Trophoblast cell (in vitro differentiated cells and primary cell): ENCODE results near the gene GNL3L.

Experiments used
- DNase-seq, 2 donors: peaks; one replicate each; pipeline ENCODE4 v3.0.0-alpha.2; 2016
- H2AFZ ChIP-seq: 2 replicates; pipeline ENCODE4 v1.6.1; 2013; ENCODE audit warnings: low read length, moderate library complexity, mild to moderate bottlenecking; ENCODE audit not compliant: insufficient read depth, poor library complexity
- H2AK5ac ChIP-seq: 2 replicates; pipeline ENCODE4 v1.6.1; 2013; ENCODE audit warnings: mild to moderate bottlenecking, low read length
- H2BK120ac ChIP-seq: 2 replicates; pipeline ENCODE4 v1.6.1; 2013; ENCODE audit warnings: low read length, mild to moderate bottlenecking, moderate library complexity; ENCODE audit not compliant: insufficient read depth, poor library complexity
- H2BK12ac ChIP-seq: 2 replicates; pipeline ENCODE4 v1.6.1; 2013; ENCODE audit warnings: mild to moderate bottlenecking, low read length, moderate library complexity
- H2BK5ac ChIP-seq: 2 replicates; pipeline ENCODE4 v1.6.1; 2013; ENCODE audit warnings: low read length, low read depth, moderate library complexity, mild to moderate bottlenecking; ENCODE audit not compliant: poor library complexity
- H3K14ac ChIP-seq: 2 replicates; pipeline ENCODE4 v1.6.1; 2013; ENCODE audit warnings: mild to moderate bottlenecking, low read length
- H3K18ac ChIP-seq: 2 replicates; pipeline ENCODE4 v1.6.1; 2013; ENCODE audit warnings: mild to moderate bottlenecking, low read length
- H3K23ac ChIP-seq: 2 replicates; pipeline ENCODE4 v1.6.1; 2013; ENCODE audit warnings: low read length
- H3K27ac ChIP-seq: 2 replicates; pipeline ENCODE4 v1.5.1; 2013; ENCODE audit warnings: low read depth, mild to moderate bottlenecking, inconsistent platforms, low read length, moderate library complexity
- H3K27me3 ChIP-seq: 2 replicates; pipeline ENCODE4 v1.6.1; 2013; ENCODE audit warnings: inconsistent platforms, mild to moderate bottlenecking, low read length, moderate library complexity; ENCODE audit not compliant: insufficient read depth
- H3K36me3 ChIP-seq, 2 experiments: 1 replicate in 1 of 2; 2 replicates in 1 of 2; pipeline ENCODE4 v1.6.1; 2013; ENCODE audit warnings: low read length in 2 of 2, mild to moderate bottlenecking in 2 of 2, moderate library complexity in 1 of 2; ENCODE audit not compliant: insufficient read depth in 2 of 2, control insufficient read depth in 1 of 2
- H3K4ac ChIP-seq: 2 replicates; pipeline ENCODE4 v1.6.1; 2013; ENCODE audit warnings: low read depth, mild to moderate bottlenecking, low read length, moderate library complexity
- H3K4me1 ChIP-seq, 2 experiments: 1 replicate in 1 of 2; 2 replicates in 1 of 2; pipeline ENCODE4 v1.6.1; 2013; ENCODE audit warnings: low read length in 2 of 2, mild to moderate bottlenecking in 2 of 2, moderate library complexity in 1 of 2; ENCODE audit not compliant: insufficient read depth in 2 of 2, control insufficient read depth in 1 of 2
- H3K4me2 ChIP-seq: 2 replicates; pipeline ENCODE4 v1.6.1; 2013; ENCODE audit warnings: inconsistent platforms, mild to moderate bottlenecking, low read length, moderate library complexity
- H3K4me3 ChIP-seq: 2 replicates; pipeline ENCODE4 v1.5.1; 2013; ENCODE audit warnings: mild to moderate bottlenecking, low read depth, low read length, inconsistent platforms
- H3K79me1 ChIP-seq: one replicate; pipeline ENCODE4 v1.6.1; 2013; ENCODE audit warnings: low read length
- H3K79me2 ChIP-seq: 2 replicates; pipeline ENCODE4 v1.6.1; 2013; ENCODE audit warnings: low read length, mild to moderate bottlenecking; ENCODE audit not compliant: control insufficient read depth, insufficient read depth, poor library complexity
- H3K9ac ChIP-seq: 2 replicates; pipeline ENCODE4 v1.6.1; 2013; ENCODE audit warnings: mild to moderate bottlenecking, low read length
- H3K9me3 ChIP-seq: 2 replicates; pipeline ENCODE4 v1.6.1; 2013; ENCODE audit warnings: low read depth, mild to moderate bottlenecking, control low read depth, inconsistent platforms, low read length; ENCODE audit not compliant: insufficient read depth
- H4K12ac ChIP-seq: 2 replicates; pipeline ENCODE4 v1.6.1; 2013; ENCODE audit warnings: low read depth, mild to moderate bottlenecking, low read length, moderate library complexity
- H4K8ac ChIP-seq: 2 replicates; pipeline ENCODE4 v1.6.1; 2013; ENCODE audit warnings: low read depth, mild to moderate bottlenecking, low read length, moderate library complexity
- H4K91ac ChIP-seq: one replicate; pipeline ENCODE4 v1.6.1; 2013; ENCODE audit warnings: low read depth, mild to moderate bottlenecking, low read length, moderate library complexity
- WGBS: extraction: QIAGEN DNeasy Blood & Tissue Kit; methylation state at CpG from one replicate; pipeline ENCODE4 v1.1.7; 2013; ENCODE audit warnings: missing lambda C conversion rate; ENCODE audit not compliant: insufficient read length, insufficient coverage; ENCODE audit errors: extremely low coverage; 5-methylcytosine and 5-hydroxymethylcytosine counted together

Gene GNL3L

GRCh38 chrX:54560411-54560810 lies 30.4 kb downstream of the GNL3L start:
- Histone ChIP-seq H3K14ac (no peak overlapping the region), H3K18ac (no peak overlapping the region), H3K4me2 (no peak overlapping the region), H3K9me3 (no peaks in the 10 kb centered on the region), H3K36me3 (peaks cover 40 to 53% of the 10 kb centered on the region in 2 experiments), H2AFZ (no peak overlapping the region), H3K27me3 (no peaks in the 10 kb centered on the region), H2BK5ac (no peak overlapping the region), H4K91ac (no peak overlapping the region), H2BK12ac (no peak overlapping the region), H3K23ac (no peak overlapping the region), H4K12ac (no peak overlapping the region), H3K4ac (no peak overlapping the region), H3K4me3 (no peak overlapping the region), H3K79me2 (no peaks in the 10 kb centered on the region), H2BK120ac (no peak overlapping the region), H3K79me1 (no peaks in the 10 kb centered on the region), H3K27ac (no peak overlapping the region), H3K4me1 (no peaks in the 10 kb centered on the region), H3K9ac (no peak overlapping the region), H4K8ac (no peak overlapping the region), H2AK5ac (no peak overlapping the region)
- WGBS = no CpG with 5 or more reads among the region's 11 CpGs
- DNase-seq = no peak

GRCh38 chrX:54561622-54562021 lies 31.6 kb downstream of the GNL3L start:
- WGBS = no CpG with 5 or more reads among the region's 1 CpG
- H3K79me2 ChIP-seq = no peaks in the 10 kb centered on the region
- no peak overlapping the region for H2BK12ac ChIP-seq
- no peak overlapping the region for H2BK120ac ChIP-seq
- no peak overlapping the region for H4K91ac ChIP-seq
- no peak overlapping the region for H2BK5ac ChIP-seq
- H3K4ac ChIP-seq = no peak overlapping the region
- no peaks in the 10 kb centered on the region for H3K9me3 ChIP-seq
- no peak overlapping the region for H4K12ac ChIP-seq
- H3K14ac ChIP-seq = no peak overlapping the region
- no peak overlapping the region for H3K27ac ChIP-seq
- H3K23ac ChIP-seq = no peak overlapping the region
- DNase-seq = no peak
- H3K27me3 ChIP-seq = no peaks in the 10 kb centered on the region
- H2AFZ ChIP-seq = no peak overlapping the region
- no peak overlapping the region for H3K4me2 ChIP-seq
- H2AK5ac ChIP-seq = no peak overlapping the region
- no peaks in the 10 kb centered on the region for H3K4me1 ChIP-seq
- no peak overlapping the region for H4K8ac ChIP-seq
- H3K79me1 ChIP-seq = no peaks in the 10 kb centered on the region
- H3K36me3 ChIP-seq = peaks cover 33 to 45% of the 10 kb centered on the region in 2 experiments
- H3K4me3 ChIP-seq = no peak overlapping the region
- H3K18ac ChIP-seq = no peak overlapping the region
- no peak overlapping the region for H3K9ac ChIP-seq

DNA sequence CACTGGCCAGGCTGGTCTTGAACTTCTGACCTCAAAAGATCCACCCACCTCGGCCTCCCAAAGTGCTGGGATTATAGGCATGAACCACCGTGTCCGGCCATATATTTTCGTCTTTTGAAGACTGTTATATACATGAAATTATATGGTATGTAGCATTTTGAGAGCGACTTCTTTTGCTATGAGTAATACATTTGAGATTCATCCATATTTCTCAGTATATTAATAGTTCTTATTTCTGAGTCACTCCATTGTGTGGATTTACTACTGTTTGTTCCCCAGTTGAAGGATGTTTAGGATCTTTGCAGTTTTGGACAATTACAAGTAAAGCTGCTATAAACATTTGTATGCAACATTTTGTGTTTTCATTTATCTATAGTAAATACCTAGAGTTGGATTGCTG lies 34.9 kb downstream of the GNL3L start:
- Histone ChIP-seq H4K8ac (no peak overlapping the region), H2AK5ac (no peak overlapping the region), H3K4ac (no peak overlapping the region), H3K27ac (no peak overlapping the region), H3K36me3 (peaks cover 21 to 24% of the 10 kb centered on the region in 2 experiments), H3K4me1 (no peaks in the 10 kb centered on the region), H3K18ac (no peak overlapping the region), H3K79me1 (no peaks in the 10 kb centered on the region), H2BK12ac (no peak overlapping the region), H4K91ac (no peak overlapping the region), H2BK120ac (no peak overlapping the region), H2AFZ (no peak overlapping the region), H3K79me2 (no peaks in the 10 kb centered on the region), H3K27me3 (no peaks in the 10 kb centered on the region), H3K14ac (no peak overlapping the region), H3K9ac (no peak overlapping the region), H3K9me3 (no peaks in the 10 kb centered on the region), H2BK5ac (no peak overlapping the region), H3K4me2 (no peak overlapping the region), H3K23ac (no peak overlapping the region), H4K12ac (no peak overlapping the region), H3K4me3 (no peak overlapping the region)
- WGBS = no CpG with 5 or more reads among the region's 5 CpGs
- DNase-seq = no peak

GRCh38 chrX:54570332-54570731 lies 40.3 kb downstream of the GNL3L start:
- H2AK5ac ChIP-seq = no peak overlapping the region

More at GRCh38 chrX:54570332-54570731, 40.3 kb downstream of the GNL3L start:
- H3K18ac ChIP-seq = no peak overlapping the region
- H4K91ac ChIP-seq = no peak overlapping the region
- H3K36me3 ChIP-seq = peaks cover 1% of the 10 kb centered on the region in 2 experiments
- no peak overlapping the region for H3K4me3 ChIP-seq
- no peak overlapping the region for H3K9ac ChIP-seq
- H3K23ac ChIP-seq = no peak overlapping the region
- H4K12ac ChIP-seq = no peak overlapping the region
- no peaks in the 10 kb centered on the region for H3K79me1 ChIP-seq
- no peak overlapping the region for H2BK5ac ChIP-seq
- no peak overlapping the region for H2BK120ac ChIP-seq
- no peak overlapping the region for H3K4ac ChIP-seq
- no peaks in the 10 kb centered on the region for H3K4me1 ChIP-seq
- DNase-seq = no peak
- H3K14ac ChIP-seq = no peak overlapping the region
- no peak overlapping the region for H3K27ac ChIP-seq
- H3K4me2 ChIP-seq = no peak overlapping the region
- H2AFZ ChIP-seq = no peak overlapping the region
- H3K79me2 ChIP-seq = no peaks in the 10 kb centered on the region
- no peak overlapping the region for H2BK12ac ChIP-seq
- no peaks in the 10 kb centered on the region for H3K9me3 ChIP-seq
- no peaks in the 10 kb centered on the region for H3K27me3 ChIP-seq
- H4K8ac ChIP-seq = no peak overlapping the region
